Mammary epithelial cell (primary cell): ENCODE results near the gene MISP.

ENCODE experiments used
- EZH2 ChIP-seq: IDR thresholded peaks from 2 replicates; pipeline ENCODE4 v1.6.1; 2012; ENCODE audit warnings: low read length, inconsistent platforms, borderline replicate concordance
- TF ChIP-seq, protein P1 (sequence below), 2 donors: IDR thresholded peaks in 1 of 2; conservative IDR thresholded peaks in 1 of 2; 2 replicates each; pipeline ENCODE4 v1.5.1; 2011 to 2012; ENCODE audit warnings: inconsistent platforms in 2 of 2, low read length in 2 of 2, mild to moderate bottlenecking in 2 of 2, control low read depth in 1 of 2, low read depth in 1 of 2; ENCODE audit not compliant: insufficient read depth in 1 of 2; ENCODE audit errors: extremely low read depth in 1 of 2

DNA sequence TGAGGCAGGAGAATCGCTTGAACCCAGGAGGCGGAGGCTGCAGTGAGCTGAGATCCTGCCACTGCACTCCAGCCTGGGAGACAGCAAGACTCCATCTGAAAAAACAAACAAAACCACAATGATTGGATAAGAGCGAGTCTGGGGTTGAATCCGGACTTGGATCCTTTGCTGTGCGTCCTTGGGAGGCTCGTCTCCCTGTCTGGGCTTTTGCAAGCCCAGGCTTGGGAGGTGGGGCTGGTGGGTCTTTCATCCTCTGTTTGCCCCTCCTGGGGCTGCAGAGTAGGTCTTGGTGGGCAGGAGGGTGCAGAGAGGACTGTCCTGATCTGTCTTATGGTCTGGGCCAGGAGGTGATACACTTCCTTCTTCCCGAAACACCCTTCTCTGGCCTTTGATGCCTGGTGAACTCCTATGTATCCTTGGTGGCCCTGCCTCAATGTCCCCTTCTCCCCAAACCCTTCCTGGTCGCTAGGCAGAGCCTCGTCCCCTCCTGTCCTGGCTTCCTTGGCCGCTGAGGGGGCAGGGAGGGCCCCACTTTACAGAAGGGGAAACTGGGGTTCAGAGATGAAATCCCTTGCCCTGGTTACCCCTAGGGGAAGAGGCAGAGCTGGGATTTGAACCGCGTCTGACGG, 25.3 kb upstream of the MISP start:
- TF ChIP-seq, protein P1, sequence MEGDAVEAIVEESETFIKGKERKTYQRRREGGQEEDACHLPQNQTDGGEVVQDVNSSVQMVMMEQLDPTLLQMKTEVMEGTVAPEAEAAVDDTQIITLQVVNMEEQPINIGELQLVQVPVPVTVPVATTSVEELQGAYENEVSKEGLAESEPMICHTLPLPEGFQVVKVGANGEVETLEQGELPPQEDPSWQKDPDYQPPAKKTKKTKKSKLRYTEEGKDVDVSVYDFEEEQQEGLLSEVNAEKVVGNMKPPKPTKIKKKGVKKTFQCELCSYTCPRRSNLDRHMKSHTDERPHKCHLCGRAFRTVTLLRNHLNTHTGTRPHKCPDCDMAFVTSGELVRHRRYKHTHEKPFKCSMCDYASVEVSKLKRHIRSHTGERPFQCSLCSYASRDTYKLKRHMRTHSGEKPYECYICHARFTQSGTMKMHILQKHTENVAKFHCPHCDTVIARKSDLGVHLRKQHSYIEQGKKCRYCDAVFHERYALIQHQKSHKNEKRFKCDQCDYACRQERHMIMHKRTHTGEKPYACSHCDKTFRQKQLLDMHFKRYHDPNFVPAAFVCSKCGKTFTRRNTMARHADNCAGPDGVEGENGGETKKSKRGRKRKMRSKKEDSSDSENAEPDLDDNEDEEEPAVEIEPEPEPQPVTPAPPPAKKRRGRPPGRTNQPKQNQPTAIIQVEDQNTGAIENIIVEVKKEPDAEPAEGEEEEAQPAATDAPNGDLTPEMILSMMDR (conservative IDR thresholded peaks at IDR 0.05 in 1 of 2, IDR thresholded peaks at IDR 0.05 in 1 of 2; ENCODE audit: extremely low read depth in 1 of 2, insufficient read depth in 1 of 2, low read depth in 1 of 2, low read length in 2 of 2): no peak
- TF ChIP-seq EZH2: no peak
